Esophagus muscularis mucosa (tissue), 4 donors: ENCODE data around the gene SNHG17. TPM values are rescaled to one million over a fixed set of nuclear protein-coding genes. Genes with fewer than 3 reads are reported as not detected.

Experiments used
- DNase-seq: peaks from one replicate; pipeline ENCODE4 v3.0.0-alpha.2; 2017; ENCODE audit errors: extremely low spot score
- H3K27ac ChIP-seq, 4 donors: fragments of 200-600 bp; sonication (generic); replicated peaks in 1 of 4; 1 replicate in 3 of 4; 2 replicates in 1 of 4; pipeline ENCODE4 v1.5.1; 2016 to 2019; ENCODE audit warnings: mild to moderate bottlenecking in 1 of 4
- H3K27me3 ChIP-seq, 4 donors: fragments of 200-600 bp; sonication (generic); one replicate each; pipeline versions ENCODE4 v1.5.1 to v1.6.0; 2016 to 2019
- H3K36me3 ChIP-seq, 4 donors: fragments of 200-600 bp; sonication (generic); one replicate each; pipeline ENCODE4 v1.5.1; 2016 to 2019
- H3K4me1 ChIP-seq, 4 donors: fragments of 200-600 bp; sonication (generic); one replicate each; pipeline ENCODE4 v1.5.1; 2016 to 2019
- H3K4me3 ChIP-seq, 4 donors: fragments of 200-600 bp; sonication (generic); 1 replicate in 2 of 4; 2 replicates in 2 of 4; pipeline ENCODE4 v1.5.1; 2016 to 2019; ENCODE audit warnings: mild to moderate bottlenecking in 4 of 4, moderate library complexity in 1 of 4
- H3K9me3 ChIP-seq, 4 donors: fragments of 200-600 bp; sonication (generic); 1 replicate in 3 of 4; 2 replicates in 1 of 4; pipeline ENCODE4 v1.5.1; 2016 to 2019
- EP300 ChIP-seq: sonication (generic); formaldehyde crosslinking; IDR thresholded peaks from one replicate; pipeline ENCODE4 v1.6.1; 2017; ENCODE audit warnings: antibody characterized with exemption
- POLR2A ChIP-seq: fragments of 450-650 bp; IDR thresholded peaks from one replicate; pipeline ENCODE4 v1.6.1; 2017; ENCODE audit warnings: antibody characterized with exemption, moderate library complexity, mild to moderate bottlenecking, low read depth
- POLR2AphosphoS5 ChIP-seq, 2 donors: sonication (generic); formaldehyde crosslinking; IDR thresholded peaks; one replicate each; pipeline ENCODE4 v1.6.1; 2017; ENCODE audit warnings: antibody characterized with exemption in 2 of 2
- whole genome bisulfite sequencing: methylation state at CpG from one replicate; pipeline ENCODE4 v1.1.5; 2018; 5-methylcytosine and 5-hydroxymethylcytosine counted together
- intact Hi-C: fragments of 100-400 bp; cut with DNase I; formaldehyde crosslinking; loops from one replicate; pipeline ENCODE4 v1.15.1; 2023
- total RNA-seq, 4 donors: library from RNA; depleted of rRNA; stranded (reverse); fragments of >200 nt; gene quantifications; one replicate each; pipeline versions ENCODE4 v1.1.0 to v1.2.1, GENCODE V29; 2016
- TF ChIP-seq, protein P1 (sequence below), 3 experiments: fragments of 200-600 bp in 2 of 3; fragments of 450-650 bp in 1 of 3; sonication (generic) in 2 of 3; IDR thresholded peaks; one replicate each; pipeline ENCODE4 v1.5.1; 2017 to 2019; ENCODE audit warnings: antibody characterized with exemption in 3 of 3, mild to moderate bottlenecking in 2 of 3, moderate library complexity in 1 of 3

SNHG17 gene
- total RNA-seq, 4 donors from 2014 or later, result 12.8 to 19.4 (median 18.6) TPM

DNA sequence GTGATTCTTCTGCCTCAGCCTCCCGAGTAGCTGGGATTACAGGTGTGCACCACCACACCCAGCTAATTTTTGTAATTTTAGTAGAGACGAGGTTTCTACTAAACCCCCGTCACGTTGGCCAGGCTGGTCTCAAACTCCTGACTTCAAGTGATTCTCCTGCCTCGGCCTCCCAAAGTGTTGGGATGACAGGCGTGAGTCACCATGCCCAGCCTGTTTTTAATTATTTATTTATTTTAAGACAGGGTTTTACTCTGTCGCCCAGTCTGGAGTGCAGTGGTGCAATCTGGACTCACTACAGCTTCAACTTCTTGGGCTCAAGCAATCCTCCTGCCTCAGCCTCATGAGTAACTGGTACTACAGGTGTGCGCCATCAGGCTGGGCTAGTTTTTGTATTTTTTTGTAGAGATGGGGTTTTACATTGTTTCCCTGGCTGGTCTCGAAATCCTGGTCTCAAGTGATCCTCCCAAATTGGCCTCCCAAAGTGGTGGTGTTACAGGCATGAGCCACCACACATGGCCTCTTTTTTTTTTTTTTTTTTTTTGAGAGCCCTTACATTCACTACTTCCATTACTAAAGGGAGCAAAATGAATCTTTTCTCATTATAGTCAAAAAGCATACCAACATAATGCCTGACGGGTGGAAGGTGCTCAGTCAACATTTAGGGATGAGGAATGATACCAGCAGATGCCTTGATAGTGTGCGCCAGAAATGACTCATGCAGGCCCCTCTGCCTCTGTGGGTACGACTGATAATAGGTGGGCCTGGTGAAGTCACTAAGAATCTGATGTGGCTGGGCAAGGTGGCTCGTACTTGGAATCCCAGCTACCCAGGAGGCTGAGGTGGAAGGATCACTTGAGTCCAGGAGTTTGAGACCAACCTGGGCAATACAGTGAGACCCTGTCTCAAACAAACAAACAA, 19.7 kb upstream of the SNHG17 start:
- Histone ChIP-seq H3K9me3 (no peaks in the 10 kb centered on the region), H3K4me3 (no peak overlapping the region), H3K27me3 (peaks cover 0 to 5% (median 0%) of the 10 kb centered on the region in 4 donors), H3K4me1 (peaks cover 0 to 4% (median 0%) of the 10 kb centered on the region in 4 donors), H3K27ac (no peak overlapping the region), H3K36me3 (peaks cover 5 to 16% (median 14%) of the 10 kb centered on the region in 4 donors)
- DNase-seq, result no peak
- intact Hi-C loops, result no loop called here
- TF ChIP-seq EP300 (no peak), POLR2A (no peak), POLR2AphosphoS5 (IDR thresholded peaks at IDR 0.05) (no peak)
- TF ChIP-seq, protein P1, sequence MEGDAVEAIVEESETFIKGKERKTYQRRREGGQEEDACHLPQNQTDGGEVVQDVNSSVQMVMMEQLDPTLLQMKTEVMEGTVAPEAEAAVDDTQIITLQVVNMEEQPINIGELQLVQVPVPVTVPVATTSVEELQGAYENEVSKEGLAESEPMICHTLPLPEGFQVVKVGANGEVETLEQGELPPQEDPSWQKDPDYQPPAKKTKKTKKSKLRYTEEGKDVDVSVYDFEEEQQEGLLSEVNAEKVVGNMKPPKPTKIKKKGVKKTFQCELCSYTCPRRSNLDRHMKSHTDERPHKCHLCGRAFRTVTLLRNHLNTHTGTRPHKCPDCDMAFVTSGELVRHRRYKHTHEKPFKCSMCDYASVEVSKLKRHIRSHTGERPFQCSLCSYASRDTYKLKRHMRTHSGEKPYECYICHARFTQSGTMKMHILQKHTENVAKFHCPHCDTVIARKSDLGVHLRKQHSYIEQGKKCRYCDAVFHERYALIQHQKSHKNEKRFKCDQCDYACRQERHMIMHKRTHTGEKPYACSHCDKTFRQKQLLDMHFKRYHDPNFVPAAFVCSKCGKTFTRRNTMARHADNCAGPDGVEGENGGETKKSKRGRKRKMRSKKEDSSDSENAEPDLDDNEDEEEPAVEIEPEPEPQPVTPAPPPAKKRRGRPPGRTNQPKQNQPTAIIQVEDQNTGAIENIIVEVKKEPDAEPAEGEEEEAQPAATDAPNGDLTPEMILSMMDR (IDR thresholded peaks at IDR 0.05), result no peak
- 92% methylated on average over 13 of the region's 13 CpGs for WGBS

DNA sequence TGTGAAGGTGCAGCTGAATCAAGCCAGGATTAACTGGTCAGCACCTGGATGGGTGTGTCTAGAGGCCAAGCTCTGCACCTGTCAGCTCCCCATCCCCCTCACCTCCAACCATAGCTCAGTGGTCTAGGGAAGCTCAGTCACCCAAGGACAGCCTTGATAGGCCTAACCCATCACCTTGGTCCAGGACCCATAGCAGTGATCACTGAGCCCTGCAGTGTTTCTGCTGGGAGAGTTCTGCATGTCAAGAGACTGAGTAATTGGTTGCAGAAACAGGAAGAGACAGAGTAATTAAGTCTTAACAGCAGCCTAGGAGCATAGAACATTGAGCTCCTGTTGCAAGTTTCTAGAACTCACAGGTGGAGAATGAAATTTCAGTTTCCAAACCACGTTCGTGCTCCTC, 18.8 kb upstream of the SNHG17 start:
- Histone ChIP-seq H3K27ac (no peak overlapping the region), H3K4me1 (peaks cover 0 to 4% (median under 1%) of the 10 kb centered on the region in 4 donors), H3K27me3 (peaks cover 0 to 3% (median 0%) of the 10 kb centered on the region in 4 donors), H3K36me3 (peaks cover 9 to 24% (median 23%) of the 10 kb centered on the region in 4 donors), H3K9me3 (no peaks in the 10 kb centered on the region), H3K4me3 (no peak overlapping the region)
- WGBS, result 98% methylated on average over 2 of the region's 2 CpGs
- no peak for DNase-seq
- TF ChIP-seq, protein P1 (IDR thresholded peaks at IDR 0.05), result no peak
- TF ChIP-seq EP300 (no peak), POLR2AphosphoS5 (IDR thresholded peaks at IDR 0.05) (no peak), POLR2A (no peak)
- intact Hi-C loops, result no loop called here

DNA sequence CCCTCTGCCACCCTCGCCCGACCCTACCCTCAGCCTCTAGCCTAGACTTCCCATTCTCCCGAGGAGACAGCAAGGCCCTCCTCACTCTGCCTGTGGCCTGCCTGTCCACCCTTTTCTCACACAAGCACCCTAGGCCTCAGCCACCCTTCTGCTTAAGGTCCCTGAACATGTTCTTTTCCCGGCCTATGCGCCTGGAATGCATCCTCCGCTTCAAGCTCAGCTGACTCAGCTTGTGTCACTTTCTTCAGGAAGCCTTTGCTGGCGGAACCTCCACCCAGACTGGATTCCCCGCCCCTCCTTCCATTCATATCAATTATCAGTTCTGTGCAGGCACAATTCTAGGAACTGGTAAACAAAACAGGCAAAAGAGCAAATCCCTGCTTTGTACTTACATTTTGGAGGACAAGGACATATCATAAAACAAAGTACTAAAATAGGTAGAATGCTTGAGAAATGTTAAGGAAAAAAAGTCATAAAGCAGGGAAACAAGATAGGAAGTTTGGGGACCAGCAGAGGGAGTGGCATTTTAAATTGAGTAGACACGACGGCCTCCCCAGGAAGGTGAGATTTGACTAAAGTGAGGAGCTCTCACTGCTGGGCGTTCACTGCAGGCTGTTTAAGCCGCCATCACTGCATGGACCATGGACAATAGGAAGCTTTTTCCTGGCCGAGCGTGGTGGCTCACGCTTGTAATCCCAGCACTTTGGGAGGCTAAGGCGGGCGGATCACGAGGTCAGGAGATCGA, 17.9 kb upstream of the SNHG17 start:
- Histone ChIP-seq H3K27ac (peak overlapping the region in 2 of 4 donors; percentile 20 to 32), H3K36me3 (peaks cover 9 to 33% (median 30%) of the 10 kb centered on the region in 4 donors), H3K4me3 (no peak overlapping the region), H3K27me3 (no peaks in the 10 kb centered on the region), H3K4me1 (peaks cover 4 to 9% (median 7%) of the 10 kb centered on the region in 4 donors), H3K9me3 (no peaks in the 10 kb centered on the region)
- no peak for DNase-seq
- WGBS, result 91% methylated on average over 19 of the region's 19 CpGs
- intact Hi-C loops, result no loop called here
- no peak for TF ChIP-seq POLR2AphosphoS5 (IDR thresholded peaks at IDR 0.05)
- TF ChIP-seq, protein P1 (IDR thresholded peaks at IDR 0.05), result no peak
- TF ChIP-seq EP300, result no peak
- no peak for TF ChIP-seq POLR2A

DNA sequence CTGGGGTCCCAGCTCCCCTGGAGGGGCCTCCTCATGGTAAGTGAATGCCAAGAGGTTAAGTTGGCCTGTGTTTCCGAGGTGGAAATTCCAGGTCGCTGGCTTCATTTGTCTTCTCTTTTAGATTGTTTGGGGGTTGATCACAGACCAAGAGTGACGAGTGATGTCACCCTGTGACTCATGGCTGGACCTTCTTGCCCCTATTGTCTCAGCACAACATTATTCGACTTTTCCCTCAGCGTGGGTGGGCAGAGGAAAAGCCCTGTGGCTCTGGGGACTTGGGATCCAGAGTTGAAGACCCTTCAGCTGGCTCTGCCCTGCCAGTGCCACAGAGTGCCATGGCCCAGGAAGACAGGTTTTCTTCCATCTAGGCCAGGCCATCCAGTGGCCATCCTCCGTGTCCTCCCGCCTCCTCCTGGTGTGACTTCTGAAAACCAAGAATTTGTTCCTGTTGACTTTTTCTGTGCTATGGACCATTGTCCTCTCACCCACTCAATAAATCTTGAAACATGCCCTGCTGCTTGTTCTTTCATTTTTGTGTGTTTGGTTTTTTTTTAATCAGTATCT, 15.4 kb upstream of the SNHG17 start:
- intact Hi-C loops, result no loop called here
- DNase-seq, result no peak
- H3K9me3 ChIP-seq, result no peaks in the 10 kb centered on the region
- peaks cover 9 to 33% (median 30%) of the 10 kb centered on the region in 4 donors for H3K36me3 ChIP-seq
- TF ChIP-seq, protein P1 (IDR thresholded peaks at IDR 0.05), result no peak
- no peak for TF ChIP-seq POLR2AphosphoS5 (IDR thresholded peaks at IDR 0.05)
- no peak for TF ChIP-seq EP300
- no peak for TF ChIP-seq POLR2A
- H3K27me3 ChIP-seq, result no peaks in the 10 kb centered on the region
- H3K4me1 ChIP-seq, result peaks cover 12 to 29% (median 25%) of the 10 kb centered on the region in 4 donors
- 90% methylated on average over 7 of the region's 7 CpGs for WGBS
- no peak overlapping the region for H3K27ac ChIP-seq
- H3K4me3 ChIP-seq, result no peak overlapping the region
